Breast epithelium (tissue), 3 donors: ENCODE data around the gene KHDC4.

Experiments
- CTCF ChIP-seq, 3 donors: fragments of 450-650 bp; IDR thresholded peaks; one replicate each; pipeline ENCODE4 v1.5.1; 2016 to 2017; ENCODE audit warnings: antibody characterized with exemption in 3 of 3, mild to moderate bottlenecking in 3 of 3, moderate library complexity in 3 of 3
- POLR2A ChIP-seq: fragments of 450-650 bp; IDR thresholded peaks from one replicate; pipeline ENCODE4 v1.6.1; 2016; ENCODE audit warnings: antibody characterized with exemption, mild to moderate bottlenecking, moderate library complexity
- POLR2AphosphoS5 ChIP-seq, 3 donors: sonication (generic); formaldehyde crosslinking; IDR thresholded peaks; one replicate each; pipeline ENCODE4 v1.6.1; 2017; ENCODE audit warnings: antibody characterized with exemption in 3 of 3

GRCh38 chr1:155941845-155942531, 7.8 kb upstream of the KHDC4 start:
- TF ChIP-seq CTCF (IDR thresholded peaks at IDR 0.05) (no peak), POLR2AphosphoS5 (IDR thresholded peaks at IDR 0.05) (no peak), POLR2A (no peak)
